HepG2 (cell line): Measurements from ENCODE around the gene ODR4. TPM values are rescaled to one million over a fixed set of nuclear protein-coding genes. Genes with fewer than 3 reads are reported as not detected.
"Not testable (repeated sequence)": the region's sequence is repeated elsewhere in the genome, so short reads cannot be mapped to it uniquely, and the experiment has no call there.

Experiments used
- ATAC-seq: fragments of 200-7000 bp; cut with Tn5 transposase; 3 replicates; pipeline ENCODE4 v1.9.1; 2020; ENCODE audit warnings: mild to moderate bottlenecking, moderate library complexity
- BruUV-seq: library from RNA; stranded (reverse); fragments of 400-500 nt; replicated peaks from 2 replicates; lab custom pipeline; 2021; lab: Mats Ljungman, UMichigan
- CTCF ChIA-PET: fragments of 300-600 bp; formaldehyde crosslinking; extraction: SDS; loops from one replicate; lab custom pipeline; 2021; ENCODE audit warnings: low total read pairs, inconsistent platforms, low intra/inter-chr PET ratio; lab: Yijun Ruan, JAX
- POLR2A ChIA-PET: fragments of 350-600 bp; sonication (Branson Sonifier 250); formaldehyde crosslinking; loops from one replicate; lab custom pipeline; 2020; ENCODE audit warnings: antibody characterized with exemption, inconsistent platforms; lab: Yijun Ruan, JAX
- DNase-seq: peaks from one replicate; pipeline ENCODE4 v3.0.0-alpha.2; 2015; ENCODE audit warnings: low spot score
- FAIRE-seq: peaks from 3 replicates; lab custom pipeline; 2011; peaks lifted over from hg19 to GRCh38; lab: Jason Lieb, UNC
- H2AFZ ChIP-seq: one replicate; pipeline ENCODE4 v1.6.1; 2011; ENCODE audit warnings: low read length, inconsistent platforms
- H3K27ac ChIP-seq: fragments of 300-600 bp; 3 replicates; pipeline ENCODE4 v1.8.0; 2011; ENCODE audit warnings: mixed run types, mild to moderate bottlenecking, mixed read lengths, low read length, inconsistent platforms; ENCODE audit not compliant: insufficient read depth; ENCODE audit errors: extremely low read length
- H3K27me3 ChIP-seq, 2 experiments: fragments of 200-600 bp in 1 of 2; 2 replicates in 1 of 2; 3 replicates in 1 of 2; pipeline versions ENCODE4 v1.6.0 to v1.8.0; 2011; ENCODE audit warnings: low read length in 2 of 2, mild to moderate bottlenecking in 2 of 2, moderate library complexity in 2 of 2, inconsistent platforms in 1 of 2; ENCODE audit not compliant: insufficient read depth in 2 of 2, control insufficient read depth in 1 of 2
- H3K36me3 ChIP-seq, 2 experiments: fragments of 200-600 bp in 1 of 2; replicated peaks in 1 of 2; 2 replicates in 1 of 2; 3 replicates in 1 of 2; pipeline versions ENCODE4 v1.5.1 to v1.8.0; 2011; ENCODE audit warnings: low read length in 2 of 2, inconsistent platforms in 1 of 2; ENCODE audit not compliant: insufficient read depth in 2 of 2, control insufficient read depth in 1 of 2
- H3K4me1 ChIP-seq: 2 replicates; pipeline ENCODE4 v1.5.1; 2012; ENCODE audit warnings: low read length, inconsistent platforms; ENCODE audit not compliant: insufficient read depth
- H3K4me2 ChIP-seq: 2 replicates; pipeline ENCODE4 v1.6.0; 2011; ENCODE audit warnings: low read depth, low read length, inconsistent platforms
- H3K4me3 ChIP-seq, 3 experiments: fragments of 200-600 bp in 1 of 3; sonication (generic), shearing (Covaris generic) in 1 of 3; replicated peaks in 1 of 3; 2 replicates each; pipeline ENCODE4 v1.5.1; 2011 to 2016; ENCODE audit warnings: low read length in 3 of 3, inconsistent platforms in 2 of 3, low read depth in 2 of 3, mild to moderate bottlenecking in 2 of 3, control low read depth in 1 of 3, mixed read lengths in 1 of 3; ENCODE audit not compliant: insufficient read depth in 1 of 3
- H3K79me2 ChIP-seq: one replicate; pipeline ENCODE4 v1.6.1; 2011; ENCODE audit warnings: low read length, inconsistent platforms; ENCODE audit not compliant: insufficient read depth
- H3K9ac ChIP-seq: 2 replicates; pipeline ENCODE4 v1.6.0; 2011; ENCODE audit warnings: mild to moderate bottlenecking, low read depth, low read length, inconsistent platforms; ENCODE audit not compliant: insufficient read depth
- H3K9me3 ChIP-seq: 2 replicates; pipeline ENCODE4 v1.5.1; 2012; ENCODE audit warnings: mild to moderate bottlenecking, low read length
- H4K20me1 ChIP-seq: 2 replicates; pipeline ENCODE4 v1.6.0; 2011; ENCODE audit warnings: inconsistent platforms, mild to moderate bottlenecking, low read length, moderate library complexity; ENCODE audit not compliant: insufficient read depth
- MAFF ChIP-seq: IDR thresholded peaks from 2 replicates; pipeline ENCODE4 v1.6.1; 2011; ENCODE audit warnings: low read depth, low read length, improper control_type of control experiment
- MAFK ChIP-seq, 2 experiments: IDR thresholded peaks in 1 of 2; conservative IDR thresholded peaks in 1 of 2; 2 replicates each; pipeline ENCODE4 v1.6.1; 2011; ENCODE audit warnings: improper control_type of control experiment in 2 of 2, low read length in 2 of 2
- MLLT10 ChIP-seq: sonication (generic); formaldehyde crosslinking; IDR thresholded peaks from 2 replicates; pipeline ENCODE4 v1.4.0; 2020; ENCODE audit warnings: missing genetic modification reagents
- WGBS: methylation state at CpG from one replicate; pipeline ENCODE4 v1.1.6; 2017; ENCODE audit warnings: low lambda C conversion rate; 5-methylcytosine and 5-hydroxymethylcytosine counted together
- in situ Hi-C: cut with HindIII; loops from 2 replicates; pipeline ENCODE4 v1.10.0; 2017; ENCODE audit warnings: low pct_unique_long_range_greater_than_20kb; ENCODE audit not compliant: extremely low pct_ligation_motif_present
- intact Hi-C: fragments of 100-400 bp; cut with micrococcal nuclease; formaldehyde crosslinking; loops from one replicate; pipeline ENCODE4 v1.10.0; 2022; ENCODE audit not compliant: unreplicated experiment
- polyA plus RNA-seq, 8 experiments: library from polyadenylated mRNA; depleted of rRNA in 3 of 8; stranded (reverse) in 7 of 8; unstranded in 1 of 8; fragments of >200 nt; fragmentation: Illumina TruSeq in 4 of 8; extraction: Trizol in 4 of 8; gene quantifications; 2 replicates each; pipeline versions ENCODE4 v1.2.1 to v1.2.3, GENCODE V29; 2011 to 2016; ENCODE audit warnings: low read depth in 4 of 8, missing spikeins in 1 of 8, mixed read lengths in 1 of 8; ENCODE audit not compliant: insufficient read depth in 1 of 8
- total RNA-seq, 5 experiments: library from RNA; depleted of rRNA; stranded (reverse); fragments of >200 nt; fragmentation: Illumina TruSeq; extraction: Trizol; gene quantifications; 2 replicates each; pipeline ENCODE4 v1.2.3, GENCODE V29; 2016; ENCODE audit warnings: low read depth in 1 of 5

ODR4 gene
- total and polyA plus RNA-seq, 2 of the 13 experiments (the other 11 are each of a cell fraction or from before 2014, with no cell fraction given), result 16.3 to 22.0 TPM

GRCh38 chr1:186456729-186457255 lies 81.2 kb downstream of the ODR4 start:
- Histone ChIP-seq H3K36me3 (no peaks in the 10 kb centered on the region), H2AFZ (no peak overlapping the region), H3K9ac (no peak overlapping the region), H3K27me3 (no peaks in the 10 kb centered on the region), H3K27ac (no peak overlapping the region), H3K4me2 (no peak overlapping the region), H3K79me2 (no peaks in the 10 kb centered on the region), H4K20me1 (no peaks in the 10 kb centered on the region), H3K9me3 (no peaks in the 10 kb centered on the region), H3K4me1 (no peaks in the 10 kb centered on the region), H3K4me3 (no peak overlapping the region)
- in situ Hi-C loops (no loop called here), intact Hi-C loops (no loop called here)
- BruUV-seq, result no TSS peak
- ATAC-seq, result no peak
- CTCF ChIA-PET, result no interaction called here
- POLR2A ChIA-PET, result no interaction called here
- peak; percentile 79 for TF ChIP-seq MAFF
- no peak for TF ChIP-seq MLLT10 (CRISPR knock-in tag)
- TF ChIP-seq MAFK (conservative IDR thresholded peaks at IDR 0.05 in 1 of 2, IDR thresholded peaks at IDR 0.05 in 1 of 2; ENCODE audit: low read length in 2 of 2), result peak; percentile 72 to 83
- no peak for DNase-seq
- 25% methylated on average over 3 of the region's 3 CpGs for WGBS
- FAIRE-seq, result no peak

DNA sequence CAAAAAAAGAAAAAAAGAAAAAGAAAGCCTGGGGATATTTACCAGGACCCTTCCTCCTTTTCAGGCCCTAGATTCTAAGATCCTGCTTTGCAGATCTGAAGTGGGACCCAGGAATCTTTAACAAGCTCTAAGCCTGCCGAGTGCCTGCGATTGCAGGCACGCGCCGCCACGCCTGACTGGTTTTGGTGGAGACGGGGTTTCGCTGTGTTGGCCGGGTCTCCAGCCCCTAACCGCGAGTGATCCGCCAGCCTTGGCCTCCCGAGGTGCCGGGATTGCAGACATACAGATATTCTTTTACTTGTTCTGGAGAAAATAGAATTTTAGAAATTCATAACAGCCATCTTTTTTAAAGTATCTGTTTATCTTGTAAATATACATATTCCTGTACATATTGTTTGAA lies 83.5 kb downstream of the ODR4 start:
- H3K27me3 ChIP-seq, H3K9ac ChIP-seq, H3K4me3 ChIP-seq, H3K4me2 ChIP-seq, BruUV-seq, in situ Hi-C loops, DNase-seq, H3K9me3 ChIP-seq, CTCF ChIA-PET, POLR2A ChIA-PET, H4K20me1 ChIP-seq, intact Hi-C loops, H3K27ac ChIP-seq, H3K36me3 ChIP-seq, H3K79me2 ChIP-seq, FAIRE-seq, ATAC-seq, H2AFZ ChIP-seq, H3K4me1 ChIP-seq: not testable (repeated sequence)
- 77% methylated on average over 14 of the region's 14 CpGs for WGBS
